ENCODE measurements around the gene KIAA1671. TPM values are rescaled to one million over a fixed set of nuclear protein-coding genes. Genes with fewer than 3 reads are reported as not detected.

KIAA1671 gene
- total RNA-seq, 3 donors from 2014 or later: 71.3 to 131 (median 88.9) TPM

GRCh38 chr22:24953384-24954113, 1.0 kb downstream of the KIAA1671 start:
- intact Hi-C loops (cut with DNase I, micrococcal nuclease): loop anchor here (5.0 kb wide), 2 partner anchors 94 to 99 kb away; no protein-coding TSS in a partner anchor
- Histone ChIP-seq H3K4me1 (ENCODE audit: low read depth) (peaks cover 10% of the 10 kb centered on the region), H3K4me3 (peak overlapping the region; percentile 37), H3K36me3 (ENCODE audit: low read depth) (no peaks in the 10 kb centered on the region), H3K9me3 (no peaks in the 10 kb centered on the region)
- ATAC-seq: peak; percentile 38
- TF ChIP-seq CTCF (IDR thresholded peaks at IDR 0.05): no peak
- DNase-seq: peak; percentile 64 to 75 (median 71)

- Histone ChIP-seq H3K4me3 (peak overlapping the region; percentile 37), H3K4me1 (ENCODE audit: low read depth) (peaks cover 10% of the 10 kb centered on the region), H3K9me3 (no peaks in the 10 kb centered on the region), H3K36me3 (ENCODE audit: low read depth) (no peaks in the 10 kb centered on the region)
- no peak for ATAC-seq
- no peak for TF ChIP-seq CTCF (IDR thresholded peaks at IDR 0.05)
- intact Hi-C loops (cut with DNase I, micrococcal nuclease): loop anchor here (5.0 kb wide), 2 partner anchors 93 to 98 kb away; no protein-coding TSS in a partner anchor
- DNase-seq: peak in 1 of 3 donors; percentile 48
Observed at GRCh38 chr22:24954114-24954463, 1.6 kb downstream of the KIAA1671 start.

GRCh38 chr22:24954856-24955255, 2.3 kb downstream of the KIAA1671 start:
- H3K4me1 ChIP-seq (ENCODE audit: low read depth): peaks cover 13% of the 10 kb centered on the region
- intact Hi-C loops (cut with DNase I, micrococcal nuclease): loop anchor here (5.0 kb wide), 2 partner anchors 92 to 97 kb away; no protein-coding TSS in a partner anchor
- TF ChIP-seq CTCF (IDR thresholded peaks at IDR 0.05): no peak
- DNase-seq (no peak), ATAC-seq (no peak)
- no peak overlapping the region for H3K4me3 ChIP-seq
- H3K36me3 ChIP-seq (ENCODE audit: low read depth): no peaks in the 10 kb centered on the region
- no peaks in the 10 kb centered on the region for H3K9me3 ChIP-seq

GRCh38 chr22:24957043-24957442, 4.5 kb downstream of the KIAA1671 start:
- Histone ChIP-seq H3K4me1 (ENCODE audit: low read depth) (peaks cover 13% of the 10 kb centered on the region), H3K9me3 (no peaks in the 10 kb centered on the region), H3K36me3 (ENCODE audit: low read depth) (no peaks in the 10 kb centered on the region), H3K4me3 (no peak overlapping the region)
- intact Hi-C loops (cut with DNase I, micrococcal nuclease): no loop called here
- peak in 1 of 3 donors; percentile 2 for DNase-seq
- TF ChIP-seq CTCF (IDR thresholded peaks at IDR 0.05): no peak
- ATAC-seq: no peak

GRCh38 chr22:24961217-24961844, 8.8 kb downstream of the KIAA1671 start:
- Histone ChIP-seq H3K4me1 (ENCODE audit: low read depth) (peaks cover 15% of the 10 kb centered on the region), H3K4me3 (no peak overlapping the region), H3K9me3 (no peaks in the 10 kb centered on the region), H3K36me3 (ENCODE audit: low read depth) (no peaks in the 10 kb centered on the region)
- intact Hi-C loops (cut with DNase I, micrococcal nuclease): no loop called here
- no peak for DNase-seq
- TF ChIP-seq CTCF (IDR thresholded peaks at IDR 0.05): no peak
- ATAC-seq: no peak
